HG03064 (cell line): Measurements from ENCODE around the gene GPR78.
"Not testable (repeated sequence)": the region's sequence is repeated elsewhere in the genome, so short reads cannot be mapped to it uniquely, and the experiment has no call there.

Source experiments
- ATAC-seq: cut with Tn5 transposase; IDR thresholded peaks from one replicate; pipeline ENCODE4 v1.9.1; 2021; ENCODE audit warnings: low read depth; ENCODE audit not compliant: unreplicated experiment

Gene GPR78

GRCh38 chr4:8614365-8615193 lies 34.4 kb downstream of the GPR78 start:
- no peak for ATAC-seq

- ATAC-seq: no peak
Observed at GRCh38 chr4:8615366-8615765, 35.2 kb downstream of the GPR78 start.

- ATAC-seq: no peak
Observed at GRCh38 chr4:8615921-8616787, 36.0 kb downstream of the GPR78 start.

GRCh38 chr4:8616831-8617230 lies 36.6 kb downstream of the GPR78 start:
- no peak for ATAC-seq

GRCh38 chr4:8617486-8618040 lies 37.4 kb downstream of the GPR78 start:
- ATAC-seq: no peak

GRCh38 chr4:8618421-8618820 lies 38.2 kb downstream of the GPR78 start:
- no peak for ATAC-seq

- no peak for ATAC-seq
Observed at GRCh38 chr4:8618961-8619720, 38.9 kb downstream of the GPR78 start.

- not testable (repeated sequence) for ATAC-seq
Observed at GRCh38 chr4:8621135-8621534, 40.9 kb downstream of the GPR78 start.

- not testable (repeated sequence) for ATAC-seq
Observed at GRCh38 chr4:8624601-8625272, 44.5 kb downstream of the GPR78 start.

GRCh38 chr4:8630240-8630905 lies 50.2 kb downstream of the GPR78 start:
- ATAC-seq: not testable (repeated sequence)

- not testable (repeated sequence) for ATAC-seq
Observed at GRCh38 chr4:8631896-8632295, 51.7 kb downstream of the GPR78 start.

- ATAC-seq: not testable (repeated sequence)
Observed at GRCh38 chr4:8634773-8635172, 54.6 kb downstream of the GPR78 start.

- ATAC-seq: not testable (repeated sequence)
Observed at GRCh38 chr4:8635897-8636554, 55.8 kb downstream of the GPR78 start.
